A549 (cell line): Measurements from ENCODE around the gene KDM6A. TPM values are rescaled to one million over a fixed set of nuclear protein-coding genes. Genes with fewer than 3 reads are reported as not detected.

Experiments
- ATAC-seq, 2 experiments: fragments of 200-7000 bp in 1 of 2; fragments of >200 bp in 1 of 2; cut with Nextera tagmentation in 1 of 2; cut with Tn5 transposase in 1 of 2; 3 replicates each; pipeline versions ENCODE4 v1.8.0 to v1.9.1; 2018 to 2020; ENCODE audit warnings: mild to moderate bottlenecking in 1 of 2, moderate library complexity in 1 of 2
- CTCF ChIA-PET: fragments of 300-600 bp; sonication (Branson Sonifier 250); formaldehyde crosslinking; extraction: SDS; loops from one replicate; lab custom pipeline; 2021; ENCODE audit warnings: antibody characterized with exemption, inconsistent platforms; lab: Yijun Ruan, JAX
- POLR2A ChIA-PET: fragments of 350-600 bp; formaldehyde crosslinking; extraction: SDS; loops from one replicate; lab custom pipeline; 2021; ENCODE audit warnings: antibody characterized with exemption, inconsistent platforms; lab: Yijun Ruan, JAX
- DNase-seq, 2 experiments: peaks; one replicate each; pipeline versions ENCODE4 v3.0.0 to v3.0.0-alpha.2; 2011 to 2016; ENCODE audit warnings: low read depth in 1 of 2, low spot score in 1 of 2
- FAIRE-seq: peaks from 2 replicates; lab custom pipeline; 2011; peaks lifted over from hg19 to GRCh38; lab: Jason Lieb, UNC
- H3K27ac ChIP-seq, 2 experiments: fragments of >200 bp; sonication (Bioruptor Twin); formaldehyde crosslinking; 3 replicates each; pipeline ENCODE4 v1.5.1; 2016 to 2017
- H3K4me1 ChIP-seq: fragments of >200 bp; sonication (Bioruptor Twin); formaldehyde crosslinking; 3 replicates; pipeline ENCODE4 v1.6.1; 2016
- H3K4me2 ChIP-seq: fragments of >200 bp; sonication (Bioruptor Twin); formaldehyde crosslinking; 3 replicates; pipeline ENCODE4 v1.6.1; 2016
- H3K4me3 ChIP-seq: fragments of >200 bp; sonication (Bioruptor Twin); formaldehyde crosslinking; 3 replicates; pipeline ENCODE4 v1.5.1; 2016
- H3K9me3 ChIP-seq: fragments of >200 bp; sonication (Bioruptor Twin); formaldehyde crosslinking; 3 replicates; pipeline ENCODE4 v1.6.1; 2016
- BHLHE40 ChIP-seq: IDR thresholded peaks from 2 replicates; pipeline ENCODE4 v1.6.1; 2012; ENCODE audit warnings: low read depth, low read length, inconsistent platforms
- CEBPB ChIP-seq, 2 experiments: fragments of >200 bp in 1 of 2; sonication (Bioruptor Twin) in 1 of 2; formaldehyde crosslinking in 1 of 2; IDR thresholded peaks; 2 replicates each; pipeline ENCODE4 v1.6.1; 2012 to 2016
- EHF ChIP-seq: fragments of 250-450 bp; sonication (Bioruptor Pico); IDR thresholded peaks from 2 replicates; pipeline ENCODE4 v1.5.0; 2020; ENCODE audit warnings: mild to moderate bottlenecking
- EHMT2 ChIP-seq: fragments of 200-600 bp; sonication (generic); IDR thresholded peaks from 2 replicates; pipeline ENCODE4 v1.6.1; 2016; ENCODE audit warnings: antibody characterized with exemption, low read depth, mild to moderate bottlenecking, moderate library complexity
- EP300 ChIP-seq, 2 experiments: fragments of >200 bp; sonication (Bioruptor Twin); formaldehyde crosslinking; IDR thresholded peaks; 2 replicates in 1 of 2; 3 replicates in 1 of 2; pipeline ENCODE4 v1.6.1; 2016 to 2017
- FOSB ChIP-seq: fragments of 250-450 bp; sonication (Bioruptor Pico); IDR thresholded peaks from 2 replicates; pipeline ENCODE4 v1.5.0; 2020; ENCODE audit warnings: mild to moderate bottlenecking, moderate library complexity
- FOSL2 ChIP-seq, 2 experiments: fragments of 450-650 bp in 1 of 2; fragments of >200 bp in 1 of 2; sonication (Bioruptor Twin) in 1 of 2; formaldehyde crosslinking; IDR thresholded peaks; 2 replicates each; pipeline versions ENCODE4 v1.5.0 to v1.6.1; 2016 to 2020; ENCODE audit warnings: mild to moderate bottlenecking in 1 of 2, moderate library complexity in 1 of 2
- FOXS1 ChIP-seq: fragments of 250-450 bp; sonication (Bioruptor Pico); IDR thresholded peaks from 2 replicates; pipeline ENCODE4 v1.5.0; 2020; ENCODE audit warnings: mild to moderate bottlenecking, moderate library complexity
- GATA3 ChIP-seq: IDR thresholded peaks from 2 replicates; pipeline ENCODE4 v1.6.1; 2012; ENCODE audit warnings: borderline replicate concordance
- HEYL ChIP-seq: fragments of 250-450 bp; sonication (Bioruptor Pico); IDR thresholded peaks from 2 replicates; pipeline ENCODE4 v1.8.0; 2021; ENCODE audit warnings: mild to moderate bottlenecking, moderate library complexity
- HOXA7 ChIP-seq: fragments of 250-450 bp; sonication (Bioruptor Pico); IDR thresholded peaks from 2 replicates; pipeline ENCODE4 v1.5.0; 2020; ENCODE audit warnings: mild to moderate bottlenecking, moderate library complexity
- HOXB5 ChIP-seq: fragments of 250-450 bp; sonication (Bioruptor Pico); IDR thresholded peaks from 2 replicates; pipeline ENCODE4 v1.5.0; 2020; ENCODE audit warnings: mild to moderate bottlenecking, moderate library complexity
- JUN ChIP-seq, 2 experiments: fragments of >200 bp; sonication (Bioruptor Twin); formaldehyde crosslinking; IDR thresholded peaks; 2 replicates in 1 of 2; 3 replicates in 1 of 2; pipeline ENCODE4 v1.6.1; 2016 to 2017
- MAFK ChIP-seq: fragments of 450-650 bp; IDR thresholded peaks from 2 replicates; pipeline ENCODE4 v1.6.1; 2014; ENCODE audit not compliant: partially characterized antibody
- MAZ ChIP-seq: fragments of 150-350 bp; IDR thresholded peaks from 2 replicates; pipeline ENCODE4 v1.6.1; 2014; ENCODE audit warnings: antibody characterized with exemption, low read depth, low read length, borderline replicate concordance
- NFE2L2 ChIP-seq: fragments of 150-350 bp; conservative IDR thresholded peaks from 2 replicates; pipeline ENCODE4 v1.6.1; 2014; ENCODE audit warnings: low read length
- NPAS2 ChIP-seq: fragments of 250-450 bp; sonication (Bioruptor Pico); IDR thresholded peaks from 2 replicates; pipeline ENCODE4 v1.8.0; 2022; ENCODE audit warnings: mild to moderate bottlenecking, moderate library complexity, borderline replicate concordance
- PHF8 ChIP-seq: fragments of 200-600 bp; sonication (generic); IDR thresholded peaks from 2 replicates; pipeline ENCODE4 v1.6.1; 2016; ENCODE audit warnings: low read depth, mild to moderate bottlenecking, antibody characterized with exemption, moderate library complexity, borderline replicate concordance
- RCOR1 ChIP-seq: fragments of 150-350 bp; IDR thresholded peaks from 2 replicates; pipeline ENCODE4 v1.6.1; 2014; ENCODE audit warnings: antibody characterized with exemption, low read length, low read depth
- ZC3H11A ChIP-seq: fragments of 450-650 bp; IDR thresholded peaks from 2 replicates; pipeline ENCODE4 v1.6.1; 2014; ENCODE audit warnings: antibody characterized with exemption, mild to moderate bottlenecking
- ZNF302 ChIP-seq: fragments of 250-450 bp; sonication (Bioruptor Pico); IDR thresholded peaks from 2 replicates; pipeline ENCODE4 v1.9.0; 2021; ENCODE audit warnings: inconsistent platforms, mild to moderate bottlenecking, moderate library complexity
- ZSCAN20 ChIP-seq: fragments of 250-450 bp; sonication (Bioruptor Pico); IDR thresholded peaks from 2 replicates; pipeline ENCODE4 v1.8.0; 2022; ENCODE audit warnings: mild to moderate bottlenecking, moderate library complexity
- WGBS: methylation state at CpG from one replicate; pipeline ENCODE4 v1.1.6; 2017; ENCODE audit errors: missing lambda C conversion rate; 5-methylcytosine and 5-hydroxymethylcytosine counted together
- polyA plus RNA-seq, 4 experiments: library from polyadenylated mRNA; depleted of rRNA in 3 of 4; stranded (reverse); fragments of >200 nt; fragmentation: RNase III in 1 of 4; extraction: RNeasy Plus Mini Kit Qiagen cat#74134 plus additional on column Dnase treatment in 1 of 4; gene quantifications; 2 replicates in 3 of 4; 3 replicates in 1 of 4; pipeline ENCODE4 v1.2.3, GENCODE V29; 2011 to 2017
- TF ChIP-seq, protein P1 (sequence below): fragments of >200 bp; sonication (Bioruptor Twin); formaldehyde crosslinking; IDR thresholded peaks from 3 replicates; pipeline ENCODE4 v1.5.1; 2016
- TF ChIP-seq, protein P2 (sequence below): fragments of >200 bp; sonication (Bioruptor Twin); formaldehyde crosslinking; IDR thresholded peaks from 3 replicates; pipeline ENCODE4 v1.6.1; 2016
- TF ChIP-seq, protein P3 (sequence below): fragments of >200 bp; sonication (Bioruptor Twin); formaldehyde crosslinking; IDR thresholded peaks from 2 replicates; pipeline ENCODE4 v1.6.1; 2016
- TF ChIP-seq, protein P4 (sequence below): IDR thresholded peaks from 2 replicates; pipeline ENCODE4 v1.6.1; 2012; ENCODE audit warnings: low read depth, borderline replicate concordance
- TF ChIP-seq, protein P5 (sequence below): fragments of 450-650 bp; IDR thresholded peaks from 2 replicates; pipeline ENCODE4 v1.6.1; 2014; ENCODE audit warnings: antibody characterized with exemption
- TF ChIP-seq, protein P6 (sequence below): fragments of 250-450 bp; sonication (Bioruptor Pico); IDR thresholded peaks from 2 replicates; pipeline ENCODE4 v1.5.0; 2020; ENCODE audit warnings: low read depth, mild to moderate bottlenecking, moderate library complexity
- TF ChIP-seq, protein P7 (sequence below): IDR thresholded peaks from 2 replicates; pipeline ENCODE4 v1.6.1; 2012
- TF ChIP-seq, protein P8 (sequence below): fragments of 150-350 bp; IDR thresholded peaks from 2 replicates; pipeline ENCODE4 v1.6.1; 2014; ENCODE audit warnings: low read depth, mild to moderate bottlenecking, low read length

Gene KDM6A
- polyA plus RNA-seq, 2 of the 4 experiments (the other 2 are of a cell fraction), result 9.3 to 18.4 TPM

DNA sequence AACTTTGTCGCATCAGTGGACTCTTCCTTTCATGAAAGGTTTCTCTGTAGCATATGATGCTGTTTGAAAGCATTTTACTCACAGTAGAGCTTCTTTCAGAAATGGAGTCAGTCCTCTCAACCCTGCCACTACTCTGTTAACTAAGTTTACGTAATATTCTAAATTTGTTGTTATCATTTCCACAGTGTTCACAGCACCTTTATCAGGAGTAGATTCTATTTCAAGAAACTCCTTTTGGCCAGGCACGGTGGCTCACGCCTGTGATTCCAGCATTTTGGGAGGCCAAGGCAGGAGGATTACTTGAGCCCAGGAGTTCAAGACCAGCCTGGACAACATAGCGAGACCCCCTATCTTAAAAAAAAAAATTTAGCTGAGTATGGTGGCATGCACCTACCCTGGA, 90.0 kb downstream of the KDM6A start:
- H3K4me3 ChIP-seq, result no peak overlapping the region
- peaks cover 4% of the 10 kb centered on the region; the same call in 1 of the 3 replicates for H3K4me1 ChIP-seq
- H3K4me2 ChIP-seq, result no peak overlapping the region
- H3K9me3 ChIP-seq, result no peaks in the 10 kb centered on the region
- no peak for DNase-seq
- TF ChIP-seq FOSL2 (IDR thresholded peaks at IDR 0.05) (no peak), FOSL2 (CRISPR knock-in tag; IDR thresholded peaks at IDR 0.05) (no peak), JUN (IDR thresholded peaks at IDR 0.05) (no peak), MAFK (no peak), HOXA7 (CRISPR knock-in tag) (no peak), HOXB5 (CRISPR knock-in tag) (no peak), CEBPB (IDR thresholded peaks at IDR 0.05) (no peak), MAZ (no peak), NFE2L2 (no peak), GATA3 (no peak), BHLHE40 (no peak), FOSB (CRISPR knock-in tag) (no peak), PHF8 (no peak), RCOR1 (no peak), EHF (CRISPR knock-in tag) (no peak)
- TF ChIP-seq, protein P1, sequence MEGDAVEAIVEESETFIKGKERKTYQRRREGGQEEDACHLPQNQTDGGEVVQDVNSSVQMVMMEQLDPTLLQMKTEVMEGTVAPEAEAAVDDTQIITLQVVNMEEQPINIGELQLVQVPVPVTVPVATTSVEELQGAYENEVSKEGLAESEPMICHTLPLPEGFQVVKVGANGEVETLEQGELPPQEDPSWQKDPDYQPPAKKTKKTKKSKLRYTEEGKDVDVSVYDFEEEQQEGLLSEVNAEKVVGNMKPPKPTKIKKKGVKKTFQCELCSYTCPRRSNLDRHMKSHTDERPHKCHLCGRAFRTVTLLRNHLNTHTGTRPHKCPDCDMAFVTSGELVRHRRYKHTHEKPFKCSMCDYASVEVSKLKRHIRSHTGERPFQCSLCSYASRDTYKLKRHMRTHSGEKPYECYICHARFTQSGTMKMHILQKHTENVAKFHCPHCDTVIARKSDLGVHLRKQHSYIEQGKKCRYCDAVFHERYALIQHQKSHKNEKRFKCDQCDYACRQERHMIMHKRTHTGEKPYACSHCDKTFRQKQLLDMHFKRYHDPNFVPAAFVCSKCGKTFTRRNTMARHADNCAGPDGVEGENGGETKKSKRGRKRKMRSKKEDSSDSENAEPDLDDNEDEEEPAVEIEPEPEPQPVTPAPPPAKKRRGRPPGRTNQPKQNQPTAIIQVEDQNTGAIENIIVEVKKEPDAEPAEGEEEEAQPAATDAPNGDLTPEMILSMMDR, result no peak
- TF ChIP-seq, protein P2, sequence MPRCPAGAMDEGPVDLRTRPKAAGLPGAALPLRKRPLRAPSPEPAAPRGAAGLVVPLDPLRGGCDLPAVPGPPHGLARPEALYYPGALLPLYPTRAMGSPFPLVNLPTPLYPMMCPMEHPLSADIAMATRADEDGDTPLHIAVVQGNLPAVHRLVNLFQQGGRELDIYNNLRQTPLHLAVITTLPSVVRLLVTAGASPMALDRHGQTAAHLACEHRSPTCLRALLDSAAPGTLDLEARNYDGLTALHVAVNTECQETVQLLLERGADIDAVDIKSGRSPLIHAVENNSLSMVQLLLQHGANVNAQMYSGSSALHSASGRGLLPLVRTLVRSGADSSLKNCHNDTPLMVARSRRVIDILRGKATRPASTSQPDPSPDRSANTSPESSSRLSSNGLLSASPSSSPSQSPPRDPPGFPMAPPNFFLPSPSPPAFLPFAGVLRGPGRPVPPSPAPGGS, result no peak
- TF ChIP-seq, protein P3, sequence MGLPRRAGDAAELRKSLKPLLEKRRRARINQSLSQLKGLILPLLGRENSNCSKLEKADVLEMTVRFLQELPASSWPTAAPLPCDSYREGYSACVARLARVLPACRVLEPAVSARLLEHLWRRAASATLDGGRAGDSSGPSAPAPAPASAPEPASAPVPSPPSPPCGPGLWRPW, result no peak
- TF ChIP-seq, protein P4, sequence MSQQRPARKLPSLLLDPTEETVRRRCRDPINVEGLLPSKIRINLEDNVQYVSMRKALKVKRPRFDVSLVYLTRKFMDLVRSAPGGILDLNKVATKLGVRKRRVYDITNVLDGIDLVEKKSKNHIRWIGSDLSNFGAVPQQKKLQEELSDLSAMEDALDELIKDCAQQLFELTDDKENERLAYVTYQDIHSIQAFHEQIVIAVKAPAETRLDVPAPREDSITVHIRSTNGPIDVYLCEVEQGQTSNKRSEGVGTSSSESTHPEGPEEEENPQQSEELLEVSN, result no peak
- TF ChIP-seq, all 56 proteins: peak for 0
- ChIA-PET POLR2A (no interaction called here), CTCF (no interaction called here)
- no peak overlapping the region for H3K27ac ChIP-seq
- FAIRE-seq (no peak), ATAC-seq (no peak)
- 92% methylated on average over 5 of the region's 5 CpGs for WGBS

DNA sequence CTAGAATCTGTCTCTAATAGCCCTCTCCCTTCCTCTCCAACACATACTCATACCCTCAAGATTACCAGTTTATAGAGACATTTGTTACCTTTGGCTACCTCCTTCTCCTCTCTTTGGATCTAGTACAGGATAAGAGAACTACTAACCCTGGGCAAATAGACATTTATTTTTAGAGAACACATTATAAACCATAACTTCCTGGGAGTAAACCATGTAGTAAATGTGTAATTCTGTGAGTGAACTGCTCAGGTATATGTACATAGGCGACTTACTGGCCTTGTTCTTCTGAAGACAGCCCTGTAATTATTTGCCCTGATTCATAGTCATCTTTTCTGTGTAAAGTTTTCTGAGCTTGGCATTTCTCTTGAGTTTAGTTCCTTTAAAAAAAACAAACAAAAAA, 94.2 kb downstream of the KDM6A start:
- POLR2A ChIA-PET, result no interaction called here
- TF ChIP-seq EP300 (IDR thresholded peaks at IDR 0.05) (no peak), PHF8 (no peak), HOXA7 (CRISPR knock-in tag) (no peak), ZSCAN20 (no peak), NPAS2 (CRISPR knock-in tag) (no peak), ZC3H11A (no peak), EHMT2 (no peak), ZNF302 (CRISPR knock-in tag) (no peak), HEYL (CRISPR knock-in tag) (no peak), FOXS1 (no peak)
- TF ChIP-seq, protein P5, sequence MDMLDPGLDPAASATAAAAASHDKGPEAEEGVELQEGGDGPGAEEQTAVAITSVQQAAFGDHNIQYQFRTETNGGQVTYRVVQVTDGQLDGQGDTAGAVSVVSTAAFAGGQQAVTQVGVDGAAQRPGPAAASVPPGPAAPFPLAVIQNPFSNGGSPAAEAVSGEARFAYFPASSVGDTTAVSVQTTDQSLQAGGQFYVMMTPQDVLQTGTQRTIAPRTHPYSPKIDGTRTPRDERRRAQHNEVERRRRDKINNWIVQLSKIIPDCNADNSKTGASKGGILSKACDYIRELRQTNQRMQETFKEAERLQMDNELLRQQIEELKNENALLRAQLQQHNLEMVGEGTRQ, result no peak
- TF ChIP-seq, protein P6, sequence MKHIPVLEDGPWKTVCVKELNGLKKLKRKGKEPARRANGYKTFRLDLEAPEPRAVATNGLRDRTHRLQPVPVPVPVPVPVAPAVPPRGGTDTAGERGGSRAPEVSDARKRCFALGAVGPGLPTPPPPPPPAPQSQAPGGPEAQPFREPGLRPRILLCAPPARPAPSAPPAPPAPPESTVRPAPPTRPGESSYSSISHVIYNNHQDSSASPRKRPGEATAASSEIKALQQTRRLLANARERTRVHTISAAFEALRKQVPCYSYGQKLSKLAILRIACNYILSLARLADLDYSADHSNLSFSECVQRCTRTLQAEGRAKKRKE (CRISPR knock-in tag), result no peak
- TF ChIP-seq, protein P3, result no peak
- TF ChIP-seq, protein P7, sequence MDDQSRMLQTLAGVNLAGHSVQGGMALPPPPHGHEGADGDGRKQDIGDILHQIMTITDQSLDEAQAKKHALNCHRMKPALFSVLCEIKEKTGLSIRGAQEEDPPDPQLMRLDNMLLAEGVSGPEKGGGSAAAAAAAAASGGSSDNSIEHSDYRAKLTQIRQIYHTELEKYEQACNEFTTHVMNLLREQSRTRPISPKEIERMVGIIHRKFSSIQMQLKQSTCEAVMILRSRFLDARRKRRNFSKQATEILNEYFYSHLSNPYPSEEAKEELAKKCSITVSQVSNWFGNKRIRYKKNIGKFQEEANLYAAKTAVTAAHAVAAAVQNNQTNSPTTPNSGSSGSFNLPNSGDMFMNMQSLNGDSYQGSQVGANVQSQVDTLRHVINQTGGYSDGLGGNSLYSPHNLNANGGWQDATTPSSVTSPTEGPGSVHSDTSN, result no peak
- TF ChIP-seq, protein P8, sequence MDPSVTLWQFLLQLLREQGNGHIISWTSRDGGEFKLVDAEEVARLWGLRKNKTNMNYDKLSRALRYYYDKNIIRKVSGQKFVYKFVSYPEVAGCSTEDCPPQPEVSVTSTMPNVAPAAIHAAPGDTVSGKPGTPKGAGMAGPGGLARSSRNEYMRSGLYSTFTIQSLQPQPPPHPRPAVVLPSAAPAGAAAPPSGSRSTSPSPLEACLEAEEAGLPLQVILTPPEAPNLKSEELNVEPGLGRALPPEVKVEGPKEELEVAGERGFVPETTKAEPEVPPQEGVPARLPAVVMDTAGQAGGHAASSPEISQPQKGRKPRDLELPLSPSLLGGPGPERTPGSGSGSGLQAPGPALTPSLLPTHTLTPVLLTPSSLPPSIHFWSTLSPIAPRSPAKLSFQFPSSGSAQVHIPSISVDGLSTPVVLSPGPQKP, result no peak
- no peak for ATAC-seq

More for the DNA sequence above, 94.2 kb downstream of the KDM6A start:
- CTCF ChIA-PET, result interaction anchor here (0.6 kb wide), 1 partner anchor 50 kb away, joined by 4 read pairs; no protein-coding TSS in a partner anchor
- no peak for FAIRE-seq
- DNase-seq, result no peak
- no peak overlapping the region for H3K4me2 ChIP-seq
- WGBS, result 65% methylated on average over 1 of the region's 1 CpG
- H3K9me3 ChIP-seq, result no peaks in the 10 kb centered on the region
- peaks cover 4% of the 10 kb centered on the region; the same call in 1 of the 3 replicates for H3K4me1 ChIP-seq
- H3K4me3 ChIP-seq, result no peak overlapping the region
- no peak overlapping the region for H3K27ac ChIP-seq
